ENCODE data around the gene TXNDC8.
"Not testable (repeated sequence)": the region's sequence is repeated elsewhere in the genome, so short reads cannot be mapped to it uniquely, and the experiment has no call there.

Gene TXNDC8

GRCh38 chr9:110337727-110338126, at the start of gene TXNDC8:
TSS of gene TXNDC8 (minus strand) at chr9:110337863.
- DNase-seq (ENCODE audit: low read depth in 2 of 3, low spot score in 2 of 3): no peak

DNA sequence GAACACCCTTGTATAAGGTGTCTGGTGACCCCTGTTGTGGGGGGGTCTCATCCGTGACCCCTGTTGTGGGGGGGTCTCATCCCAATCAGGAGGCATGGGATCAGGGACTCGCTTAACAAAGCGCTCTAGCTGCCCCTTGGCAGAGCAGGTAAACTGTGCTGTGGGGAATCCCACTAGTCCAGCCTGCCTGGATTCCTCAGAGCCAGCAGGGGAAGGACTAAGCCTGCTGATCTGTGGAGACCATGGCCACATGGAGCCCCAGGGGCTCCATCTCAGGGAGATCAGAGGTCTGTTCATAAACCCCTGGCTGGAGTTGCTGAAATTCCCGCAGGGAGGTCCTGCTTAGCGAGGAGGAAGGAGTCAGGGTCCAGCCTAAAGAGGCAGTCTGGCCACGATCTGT, 45.8 kb upstream of the TXNDC8 start:
- DNase-seq (ENCODE audit: low read depth in 2 of 3, low spot score in 2 of 3): no peak

DNA sequence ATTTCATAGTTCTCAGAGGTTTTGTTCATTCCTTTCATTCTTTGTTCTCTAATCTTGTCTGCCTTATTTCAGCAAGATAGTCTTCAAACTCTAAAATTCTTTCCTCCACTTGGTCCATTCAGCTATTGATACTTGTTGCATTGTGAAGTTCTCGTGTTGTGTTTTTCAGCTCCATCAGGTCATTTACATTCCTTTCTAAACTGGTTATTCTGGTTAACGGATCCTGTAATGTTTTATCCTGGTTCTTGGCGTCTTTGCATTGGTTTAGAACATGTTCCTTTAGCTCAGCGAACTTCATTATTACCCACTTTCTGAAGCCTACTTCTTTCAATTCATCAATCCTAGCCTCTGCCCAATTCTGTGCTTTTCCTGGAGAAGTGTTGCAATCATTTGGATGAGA, 45.1 kb upstream of the TXNDC8 start:
- DNase-seq (ENCODE audit: low read depth in 2 of 3, low spot score in 2 of 3): no peak

- no peak for DNase-seq (ENCODE audit: low read depth in 2 of 3, low spot score in 2 of 3)
Observed at GRCh38 chr9:110371411-110372007, 33.8 kb upstream of the TXNDC8 start.

- no peak for DNase-seq (ENCODE audit: low read depth in 2 of 3, low spot score in 2 of 3)
Observed at GRCh38 chr9:110370315-110370714, 32.7 kb upstream of the TXNDC8 start.

DNA sequence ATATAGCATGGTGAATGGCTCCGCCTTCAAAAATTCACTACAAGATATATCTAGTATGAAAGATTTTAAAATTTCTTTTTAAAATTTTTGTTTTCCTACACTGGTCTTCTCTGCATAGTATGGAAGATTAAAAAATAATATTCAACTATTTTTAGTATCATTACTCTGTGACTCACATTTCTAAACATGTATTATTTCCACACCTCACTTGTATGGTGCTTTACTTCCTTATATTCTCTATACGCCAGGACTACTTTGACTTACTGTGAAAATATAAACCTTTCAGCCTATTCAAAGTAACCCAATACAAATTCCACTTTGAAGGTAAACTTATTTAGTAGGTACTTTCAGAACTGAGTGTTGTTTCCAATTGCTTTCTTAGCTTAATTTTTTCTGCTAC, 26.8 kb upstream of the TXNDC8 start:
- DNase-seq (ENCODE audit: low read depth in 2 of 3, low spot score in 2 of 3): no peak

GRCh38 chr9:110358992-110359391, 21.3 kb upstream of the TXNDC8 start:
- DNase-seq (ENCODE audit: low read depth in 2 of 3, low spot score in 2 of 3): not testable (repeated sequence)

DNA sequence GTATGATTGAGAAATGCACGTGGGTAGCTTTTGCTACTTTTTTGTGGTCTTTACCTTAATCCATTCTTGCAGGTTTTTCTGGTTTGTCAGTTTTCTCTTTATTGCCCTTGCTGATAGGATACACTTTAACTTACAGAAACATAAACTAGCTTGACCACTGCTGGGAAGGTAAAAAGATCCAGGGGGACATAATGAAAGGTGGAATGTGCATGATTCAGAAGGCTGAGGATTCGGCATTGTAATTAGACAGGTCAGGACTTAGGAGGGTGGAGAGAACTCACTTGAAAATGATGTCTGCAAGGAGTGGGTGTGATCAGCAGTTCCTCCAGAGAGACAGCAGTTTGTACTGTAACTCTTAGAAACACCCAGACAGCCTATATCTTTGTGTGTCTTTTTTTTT, 19.8 kb upstream of the TXNDC8 start:
- DNase-seq (ENCODE audit: low read depth in 2 of 3, low spot score in 2 of 3): no peak

DNA sequence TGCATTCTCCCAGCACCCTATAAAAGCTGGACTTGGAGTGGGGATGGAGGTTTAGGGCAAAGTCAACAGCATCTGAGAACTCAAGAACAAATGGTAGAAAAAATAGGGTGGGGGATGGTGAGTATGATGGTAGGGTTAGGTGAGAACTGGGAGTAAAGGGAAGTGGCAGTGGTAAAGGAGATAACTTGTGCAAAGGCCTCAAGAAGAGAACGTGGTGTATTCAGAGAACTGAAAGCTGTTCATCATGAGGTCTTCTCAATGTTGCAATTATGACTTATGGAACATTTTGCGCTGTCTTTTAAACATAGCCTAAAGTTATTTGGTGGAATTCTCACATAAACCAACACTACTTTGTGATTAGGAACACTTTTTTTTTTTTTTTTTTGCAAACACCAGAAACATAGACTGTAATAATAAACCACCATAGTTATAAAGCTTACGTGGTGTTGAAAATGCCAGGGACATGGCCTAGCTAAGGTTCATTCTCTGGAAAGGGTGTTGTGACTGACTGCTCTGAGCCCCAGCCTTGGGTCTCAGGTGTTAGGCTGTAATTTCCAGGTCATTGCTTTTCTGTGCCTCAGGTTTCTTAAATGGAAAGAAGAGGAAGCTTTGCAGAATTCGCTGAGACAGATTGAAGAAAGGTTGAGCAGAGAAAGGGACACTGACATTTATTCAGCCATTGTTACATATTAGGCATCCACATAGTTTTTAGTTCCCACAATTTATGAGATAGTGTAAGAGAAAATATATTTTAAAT, 19.2 kb upstream of the TXNDC8 start:
- no peak for DNase-seq (ENCODE audit: low read depth in 2 of 3, low spot score in 2 of 3)

- DNase-seq (ENCODE audit: low read depth in 2 of 3, low spot score in 2 of 3): no peak
Observed at GRCh38 chr9:110355911-110356310, 18.2 kb upstream of the TXNDC8 start.

- DNase-seq (ENCODE audit: low read depth in 2 of 3, low spot score in 2 of 3): no peak
Observed at GRCh38 chr9:110351009-110351467, 13.4 kb upstream of the TXNDC8 start.

GRCh38 chr9:110346325-110346724, 8.7 kb upstream of the TXNDC8 start:
- DNase-seq (ENCODE audit: low read depth in 2 of 3, low spot score in 2 of 3): no peak

GRCh38 chr9:110344821-110345220, 7.2 kb upstream of the TXNDC8 start:
- no peak for DNase-seq (ENCODE audit: low read depth in 2 of 3, low spot score in 2 of 3)

DNA sequence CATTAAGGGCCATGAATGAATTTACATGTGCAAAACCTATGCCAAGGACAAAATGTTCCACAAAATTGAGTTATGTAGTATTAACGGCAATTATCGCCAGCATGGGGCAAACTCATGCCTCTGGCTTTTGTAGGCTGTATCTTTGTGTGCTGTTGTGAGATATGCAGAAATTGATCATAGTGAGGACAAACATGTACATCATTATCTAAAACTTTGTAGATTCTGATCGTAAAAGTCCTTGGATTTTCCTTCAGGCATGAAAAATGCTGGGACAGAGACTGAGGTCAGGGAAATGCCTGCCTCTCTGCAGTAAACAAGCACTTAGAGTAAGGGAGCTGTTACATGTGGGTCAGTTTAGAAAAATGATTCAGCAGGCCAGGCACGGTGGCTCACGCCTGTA, 5.9 kb upstream of the TXNDC8 start:
- no peak for DNase-seq (ENCODE audit: low read depth in 2 of 3, low spot score in 2 of 3)

- DNase-seq (ENCODE audit: low read depth in 2 of 3, low spot score in 2 of 3): no peak
Observed at GRCh38 chr9:110340306-110340705, 2.6 kb upstream of the TXNDC8 start.

DNA sequence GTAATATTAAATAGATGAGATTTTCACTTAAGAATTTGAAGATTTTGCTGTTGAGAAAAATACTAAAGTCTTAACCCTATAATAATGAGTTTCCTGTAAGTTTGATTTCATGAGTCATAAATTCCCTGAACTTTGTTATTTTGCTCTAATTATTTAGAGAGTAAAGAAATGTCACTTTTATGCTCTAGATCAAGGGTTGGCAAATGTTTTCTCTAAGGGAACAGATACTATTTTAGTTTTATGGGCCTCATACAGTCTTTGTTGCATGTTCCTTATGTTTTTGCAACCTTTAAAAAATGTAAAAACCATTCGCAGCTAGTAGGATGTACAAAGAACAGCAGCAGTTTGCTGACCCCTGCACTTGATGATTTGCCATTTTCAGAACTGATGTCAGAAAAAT, 480 bp upstream of the TXNDC8 start:
- no peak for DNase-seq (ENCODE audit: low read depth in 2 of 3, low spot score in 2 of 3)

DNA sequence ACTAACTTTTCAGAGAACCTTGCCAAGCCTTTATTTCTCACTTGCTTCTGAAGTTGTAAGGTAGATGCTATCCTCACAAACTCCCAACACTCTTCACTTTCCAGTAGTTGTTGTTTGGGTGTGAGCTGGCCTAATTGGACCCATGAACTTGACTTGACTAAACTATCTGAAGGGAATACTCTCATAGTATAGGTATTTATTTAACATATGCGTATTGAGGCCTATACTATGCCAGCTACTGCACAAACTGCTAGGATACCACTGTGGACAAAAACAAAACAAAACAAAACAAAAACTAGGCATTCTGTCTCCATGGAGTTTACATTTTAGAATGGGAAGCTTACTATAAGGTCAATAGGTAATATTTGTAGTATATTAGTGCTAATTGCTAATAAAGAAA, 1.3 kb downstream of the TXNDC8 start:
- no peak for DNase-seq (ENCODE audit: low read depth in 2 of 3, low spot score in 2 of 3)

GRCh38 chr9:110334871-110335270, 2.8 kb downstream of the TXNDC8 start:
- no peak for DNase-seq (ENCODE audit: low read depth in 2 of 3, low spot score in 2 of 3)

GRCh38 chr9:110334183-110334582, 3.5 kb downstream of the TXNDC8 start:
- no peak for DNase-seq (ENCODE audit: low read depth in 2 of 3, low spot score in 2 of 3)

GRCh38 chr9:110332766-110333165, 4.9 kb downstream of the TXNDC8 start:
- no peak for DNase-seq (ENCODE audit: low read depth in 2 of 3, low spot score in 2 of 3)

GRCh38 chr9:110330484-110331105, 7.1 kb downstream of the TXNDC8 start:
- DNase-seq (ENCODE audit: low read depth in 2 of 3, low spot score in 2 of 3): no peak

- DNase-seq (ENCODE audit: low read depth in 2 of 3, low spot score in 2 of 3): no peak
Observed at GRCh38 chr9:110329639-110330230, 7.9 kb downstream of the TXNDC8 start.
